ENCODE results near the gene PXYLP1.

The PXYLP1 gene

DNA sequence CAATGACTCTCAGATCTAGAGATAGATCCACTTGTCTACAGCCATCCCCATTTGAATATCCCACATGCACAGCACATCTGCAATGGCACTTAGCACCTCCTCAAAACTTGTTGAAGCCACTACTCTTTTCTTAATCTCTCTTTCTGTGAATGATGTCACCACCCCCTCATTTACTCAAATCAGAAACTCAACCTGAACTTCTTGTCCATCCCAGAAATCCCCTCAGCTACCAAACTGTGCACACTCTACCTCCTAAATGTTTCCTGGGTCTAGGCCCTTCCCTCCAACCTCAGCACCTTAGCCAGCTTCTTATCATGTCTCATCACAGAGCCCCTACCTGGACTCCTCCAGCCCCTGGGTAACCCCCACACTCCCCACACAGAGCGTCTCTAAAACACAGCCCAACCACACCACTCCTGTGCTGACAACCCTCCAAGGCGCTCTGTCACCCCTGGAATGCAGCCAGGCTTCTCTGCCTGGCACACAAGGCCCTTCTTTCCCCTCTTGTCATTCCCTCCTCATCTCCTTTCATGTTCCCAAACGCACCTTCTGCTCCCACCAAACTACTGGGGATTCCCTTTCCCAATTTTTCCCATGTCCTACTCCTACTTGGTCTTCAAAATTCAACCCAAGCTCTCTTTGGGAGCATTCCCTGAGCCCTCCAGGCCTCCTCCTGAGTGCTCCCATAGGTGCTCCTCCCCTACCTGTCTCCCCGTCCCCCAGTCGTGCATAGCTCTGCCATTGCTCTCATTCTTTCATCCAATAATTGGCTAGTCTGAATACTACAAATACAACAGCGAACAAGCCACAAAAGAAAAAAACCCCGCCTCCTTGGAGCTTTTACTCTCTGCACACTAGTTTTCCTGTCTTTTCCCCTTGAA lies 96.9 kb downstream of the PXYLP1 start:
- peak in 1 of 2 donors; percentile 51 for ATAC-seq

DNA sequence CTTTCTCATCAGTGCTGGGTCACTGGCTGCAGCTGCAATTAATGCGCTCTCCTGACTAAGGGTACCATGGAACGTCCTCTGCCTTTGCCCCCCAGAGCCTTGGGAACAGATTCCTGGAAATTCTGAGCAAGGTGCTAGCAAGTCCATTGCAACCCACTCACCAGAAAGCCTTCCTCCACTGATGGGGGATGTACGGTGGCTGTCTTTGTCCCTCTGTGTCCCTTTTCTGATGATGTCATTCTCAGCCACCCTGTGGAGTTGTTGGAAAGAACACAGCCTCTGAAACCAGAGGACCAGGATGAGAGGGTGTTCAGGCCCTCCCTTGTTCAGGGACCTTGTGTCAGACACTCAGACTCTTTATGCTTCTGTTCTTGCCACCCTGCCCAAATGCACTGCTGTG lies 98.6 kb downstream of the PXYLP1 start:
- no peak for ATAC-seq

- no peak for ATAC-seq
Observed at GRCh38 chr3:141330718-141331376, 99.2 kb downstream of the PXYLP1 start.

DNA sequence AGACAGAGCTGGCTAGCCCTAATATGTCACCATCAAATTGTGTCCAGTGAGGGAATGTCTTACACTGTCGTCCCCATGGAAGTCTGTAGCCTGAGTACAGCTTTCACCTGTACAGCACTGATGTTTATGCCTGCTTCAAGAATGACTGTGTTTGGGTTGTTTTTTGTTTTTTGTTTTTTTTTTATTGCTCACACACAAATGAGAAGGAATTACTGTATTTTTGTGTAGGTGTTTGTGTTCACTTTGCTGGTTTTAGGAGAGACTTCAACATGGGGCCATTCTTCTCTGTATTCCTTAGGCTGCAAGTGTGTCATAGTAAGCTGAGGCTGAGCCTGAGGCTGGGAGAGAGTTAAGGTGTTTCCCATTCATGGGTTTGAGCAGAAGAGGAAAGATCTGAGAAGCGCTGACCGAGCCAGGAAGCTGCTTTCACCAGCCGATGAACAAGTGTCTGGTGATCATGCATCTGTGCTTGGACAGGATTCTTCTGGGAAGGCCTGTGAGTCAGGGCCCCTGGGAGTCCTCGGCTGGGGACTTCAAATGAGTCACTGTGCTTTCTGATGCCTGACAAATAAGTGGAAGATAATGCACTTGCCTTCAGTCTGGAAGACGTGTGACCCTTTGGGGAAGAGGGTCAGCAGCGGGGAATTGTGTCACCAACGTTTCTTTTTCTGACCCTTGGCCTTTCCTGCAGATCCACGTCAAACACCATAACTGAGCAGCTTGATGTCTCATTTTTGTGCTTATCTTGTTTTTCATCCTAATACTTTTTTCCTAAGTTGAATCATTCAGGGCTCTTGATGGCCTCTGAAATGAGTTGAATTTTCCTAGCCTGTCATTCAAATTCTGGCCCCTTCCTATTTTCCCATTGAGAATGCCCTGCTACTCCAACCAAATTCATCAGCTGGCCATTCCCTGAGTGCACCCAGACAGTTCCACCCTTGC lies 100.0 kb downstream of the PXYLP1 start:
- peak; percentile 25 to 50 for ATAC-seq

GRCh38 chr3:141332416-141332815 lies 100.8 kb downstream of the PXYLP1 start:
- ATAC-seq, result no peak

- no peak for ATAC-seq
Observed at GRCh38 chr3:141333836-141334626, 102.4 kb downstream of the PXYLP1 start.

GRCh38 chr3:141334627-141335250 lies 103.1 kb downstream of the PXYLP1 start:
- no peak for ATAC-seq

- ATAC-seq, result no peak
Observed at GRCh38 chr3:141335531-141336061, 104.0 kb downstream of the PXYLP1 start.

- peak in 1 of 2 donors; percentile 38 for ATAC-seq
Observed at GRCh38 chr3:141336672-141337522, 105.3 kb downstream of the PXYLP1 start.

GRCh38 chr3:141337523-141337854 lies 105.9 kb downstream of the PXYLP1 start:
- no peak for ATAC-seq

GRCh38 chr3:141337991-141338390 lies 106.4 kb downstream of the PXYLP1 start:
- ATAC-seq, result no peak

- ATAC-seq, result no peak
Observed at GRCh38 chr3:141338881-141339280, 107.3 kb downstream of the PXYLP1 start.

DNA sequence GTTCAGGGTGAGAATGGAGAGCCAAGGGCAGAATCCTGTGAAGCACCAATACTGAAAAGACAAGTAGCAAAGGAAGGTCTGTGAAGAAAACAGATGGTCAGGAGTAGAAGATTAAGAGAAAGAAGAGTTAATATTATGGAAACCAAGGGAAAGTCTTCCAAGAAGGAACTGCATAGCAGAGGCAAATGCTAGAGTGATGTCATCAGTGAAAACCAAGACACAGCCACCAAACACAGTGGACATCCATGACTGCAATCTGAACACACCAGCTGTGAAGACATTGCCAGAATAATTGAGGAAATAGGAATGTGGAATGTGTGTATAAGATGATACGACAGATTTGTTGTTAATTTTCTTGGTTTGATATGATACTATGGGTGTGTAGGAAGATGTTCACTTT lies 109.9 kb downstream of the PXYLP1 start:
- no peak for ATAC-seq

GRCh38 chr3:141342386-141342785 lies 110.8 kb downstream of the PXYLP1 start:
- no peak for ATAC-seq

DNA sequence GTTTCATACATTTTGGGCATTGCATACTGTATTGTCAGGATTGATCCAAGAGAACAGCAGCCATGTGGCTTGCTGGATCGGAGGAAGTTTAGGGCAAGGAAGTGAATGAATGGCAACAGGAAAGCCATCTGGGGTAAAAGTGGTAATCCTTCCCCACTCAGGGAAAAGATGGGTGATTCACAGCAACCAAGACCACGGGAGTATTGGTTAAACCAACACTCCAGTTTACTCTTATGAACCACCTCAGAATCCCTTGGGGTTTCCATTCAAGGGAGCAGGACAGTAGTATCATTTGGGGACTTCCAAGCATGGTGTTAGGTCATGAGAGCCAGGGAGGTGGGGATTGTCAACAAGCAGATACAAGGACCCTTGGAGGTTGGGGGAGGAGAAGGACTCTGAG lies 111.5 kb downstream of the PXYLP1 start:
- ATAC-seq, result no peak

GRCh38 chr3:141343865-141344271 lies 112.2 kb downstream of the PXYLP1 start:
- ATAC-seq, result no peak
